HAP-1 (cell line): ENCODE data around the gene PDZK1IP1.

ENCODE experiments used
- DNase-seq, 2 experiments: peaks; one replicate each; pipeline ENCODE4 v3.0.0-alpha.2; 2016 to 2020; ENCODE audit warnings: low spot score in 2 of 2
- H3K27me3 ChIP-seq: fragments of 250-450 bp; sonication (Bioruptor Pico); 2 replicates; pipeline ENCODE4 v1.5.1; 2020; ENCODE audit warnings: low read depth, mild to moderate bottlenecking, moderate library complexity
- H3K36me3 ChIP-seq: fragments of 250-450 bp; sonication (Bioruptor Pico); replicated peaks from 2 replicates; pipeline ENCODE4 v1.5.1; 2020; ENCODE audit warnings: mild to moderate bottlenecking
- H3K4me1 ChIP-seq: fragments of 250-450 bp; sonication (Bioruptor Pico); 2 replicates; pipeline ENCODE4 v1.5.1; 2020; ENCODE audit warnings: mild to moderate bottlenecking
- H3K4me3 ChIP-seq: fragments of 250-450 bp; sonication (Bioruptor Pico); 2 replicates; pipeline ENCODE4 v1.5.1; 2020; ENCODE audit warnings: mild to moderate bottlenecking, moderate library complexity
- H3K9me3 ChIP-seq: fragments of 250-450 bp; sonication (Bioruptor Pico); 2 replicates; pipeline ENCODE4 v1.5.1; 2020; ENCODE audit warnings: mild to moderate bottlenecking, moderate library complexity
- in situ Hi-C: fragments of 300-500 bp; cut with MboI; formaldehyde crosslinking; loops from 3 replicates; pipeline ENCODE4 v1.14.3; 2020; ENCODE audit warnings: low sequenced_read_pairs, inconsistent platforms, mixed read lengths

Gene PDZK1IP1

GRCh38 chr1:47189844-47190508, at the start of gene PDZK1IP1:
TSS of gene PDZK1IP1 (minus strand) at chr1:47190036. CDS start at chr1:47189932, 104 bp downstream.
- in situ Hi-C loops: loop anchor here (5.0 to 10.0 kb wide), 2 partner anchors 72 to 525 kb away; no protein-coding TSS in a partner anchor
- H3K27me3 ChIP-seq: no peaks in the 10 kb centered on the region
- DNase-seq: peak in 1 of 2 experiments; percentile 23
- no peak within 1 kb of the TSS for H3K4me3 ChIP-seq
- H3K4me1 ChIP-seq: no peaks in the 10 kb centered on the region
- no peaks in the 10 kb centered on the region for H3K36me3 ChIP-seq
- no peaks in the 10 kb centered on the region for H3K9me3 ChIP-seq

- in situ Hi-C loops: no loop called here
- no peak overlapping the region for H3K4me3 ChIP-seq
- no peaks in the 10 kb centered on the region for H3K4me1 ChIP-seq
- H3K27me3 ChIP-seq: 0 out of 2 replicates have a peak, but pooled peaks cover 3% of the 10 kb centered on the region
- no peak for DNase-seq
- H3K36me3 ChIP-seq: no peaks in the 10 kb centered on the region
- H3K9me3 ChIP-seq: no peaks in the 10 kb centered on the region
Observed at GRCh38 chr1:47238935-47239592, 49.2 kb upstream of the PDZK1IP1 start.

GRCh38 chr1:47235806-47236205, 46.0 kb upstream of the PDZK1IP1 start:
- Histone ChIP-seq H3K4me1 (peaks cover 5% of the 10 kb centered on the region), H3K4me3 (no peak overlapping the region), H3K27me3 (peaks cover 13% of the 10 kb centered on the region), H3K9me3 (no peaks in the 10 kb centered on the region), H3K36me3 (no peaks in the 10 kb centered on the region)
- no peak for DNase-seq
- in situ Hi-C loops: no loop called here

- Histone ChIP-seq H3K36me3 (no peaks in the 10 kb centered on the region), H3K27me3 (peaks cover 19% of the 10 kb centered on the region), H3K4me3 (no peak overlapping the region), H3K9me3 (no peaks in the 10 kb centered on the region), H3K4me1 (peaks cover 7% of the 10 kb centered on the region)
- in situ Hi-C loops: no loop called here
- DNase-seq: no peak
Observed at GRCh38 chr1:47235241-47235681, 45.4 kb upstream of the PDZK1IP1 start.

- no peak overlapping the region for H3K4me3 ChIP-seq
- no peaks in the 10 kb centered on the region for H3K9me3 ChIP-seq
- H3K27me3 ChIP-seq: peaks cover 19% of the 10 kb centered on the region
- DNase-seq: no peak
- no peaks in the 10 kb centered on the region for H3K36me3 ChIP-seq
- H3K4me1 ChIP-seq: peaks cover 11% of the 10 kb centered on the region
- in situ Hi-C loops: no loop called here
Observed at GRCh38 chr1:47233186-47233585, 43.4 kb upstream of the PDZK1IP1 start.

- Histone ChIP-seq H3K9me3 (no peaks in the 10 kb centered on the region), H3K4me1 (peaks cover 11% of the 10 kb centered on the region), H3K36me3 (no peaks in the 10 kb centered on the region), H3K4me3 (peak within 1 kb of the TSS; percentile 37), H3K27me3 (peaks cover 19% of the 10 kb centered on the region)
- peak in 1 of 2 experiments; percentile 20 for DNase-seq
- in situ Hi-C loops: no loop called here
Observed at GRCh38 chr1:47232187-47232874, 42.5 kb upstream of the PDZK1IP1 start, which contains the start of gene TAL1. TSS of gene TAL1 (minus strand) at chr1:47232225. CDS start at chr1:47225888, 6,337 bp downstream.

- DNase-seq: peak; percentile 25 to 43
- in situ Hi-C loops: no loop called here
- peak overlapping the region; percentile 37 for H3K4me3 ChIP-seq
- H3K9me3 ChIP-seq: no peaks in the 10 kb centered on the region
- peaks cover 19% of the 10 kb centered on the region for H3K27me3 ChIP-seq
- peaks cover 19% of the 10 kb centered on the region for H3K4me1 ChIP-seq
- no peaks in the 10 kb centered on the region for H3K36me3 ChIP-seq
Observed at GRCh38 chr1:47231301-47232186, 41.7 kb upstream of the PDZK1IP1 start.

GRCh38 chr1:47230692-47231300, 41.0 kb upstream of the PDZK1IP1 start:
- Histone ChIP-seq H3K4me1 (peaks cover 24% of the 10 kb centered on the region), H3K27me3 (peaks cover 19% of the 10 kb centered on the region), H3K9me3 (no peaks in the 10 kb centered on the region), H3K36me3 (no peaks in the 10 kb centered on the region), H3K4me3 (peak overlapping the region; percentile 37)
- in situ Hi-C loops: no loop called here
- DNase-seq: peak; percentile 18 to 59

- peaks cover 19% of the 10 kb centered on the region for H3K27me3 ChIP-seq
- in situ Hi-C loops: no loop called here
- no peak for DNase-seq
- no peaks in the 10 kb centered on the region for H3K9me3 ChIP-seq
- H3K4me3 ChIP-seq: peak overlapping the region; percentile 37
- peaks cover 25% of the 10 kb centered on the region for H3K4me1 ChIP-seq
- no peaks in the 10 kb centered on the region for H3K36me3 ChIP-seq
Observed at GRCh38 chr1:47229886-47230691, 40.3 kb upstream of the PDZK1IP1 start.

- H3K4me3 ChIP-seq: peak overlapping the region; percentile 37
- no peaks in the 10 kb centered on the region for H3K9me3 ChIP-seq
- in situ Hi-C loops: no loop called here
- peaks cover 22% of the 10 kb centered on the region for H3K27me3 ChIP-seq
- H3K4me1 ChIP-seq: peaks cover 29% of the 10 kb centered on the region
- DNase-seq: peak; percentile 38 to 54
- no peaks in the 10 kb centered on the region for H3K36me3 ChIP-seq
Observed at GRCh38 chr1:47229031-47229885, 39.4 kb upstream of the PDZK1IP1 start.

- DNase-seq: peak; percentile 17 to 22
- in situ Hi-C loops: no loop called here
- Histone ChIP-seq H3K4me1 (peaks cover 29% of the 10 kb centered on the region), H3K27me3 (peaks cover 22% of the 10 kb centered on the region), H3K36me3 (no peaks in the 10 kb centered on the region), H3K9me3 (no peaks in the 10 kb centered on the region), H3K4me3 (peak overlapping the region; percentile 37)
Observed at GRCh38 chr1:47228644-47229030, 38.8 kb upstream of the PDZK1IP1 start.
